Measurements from ENCODE around the gene JAK1.

DNA sequence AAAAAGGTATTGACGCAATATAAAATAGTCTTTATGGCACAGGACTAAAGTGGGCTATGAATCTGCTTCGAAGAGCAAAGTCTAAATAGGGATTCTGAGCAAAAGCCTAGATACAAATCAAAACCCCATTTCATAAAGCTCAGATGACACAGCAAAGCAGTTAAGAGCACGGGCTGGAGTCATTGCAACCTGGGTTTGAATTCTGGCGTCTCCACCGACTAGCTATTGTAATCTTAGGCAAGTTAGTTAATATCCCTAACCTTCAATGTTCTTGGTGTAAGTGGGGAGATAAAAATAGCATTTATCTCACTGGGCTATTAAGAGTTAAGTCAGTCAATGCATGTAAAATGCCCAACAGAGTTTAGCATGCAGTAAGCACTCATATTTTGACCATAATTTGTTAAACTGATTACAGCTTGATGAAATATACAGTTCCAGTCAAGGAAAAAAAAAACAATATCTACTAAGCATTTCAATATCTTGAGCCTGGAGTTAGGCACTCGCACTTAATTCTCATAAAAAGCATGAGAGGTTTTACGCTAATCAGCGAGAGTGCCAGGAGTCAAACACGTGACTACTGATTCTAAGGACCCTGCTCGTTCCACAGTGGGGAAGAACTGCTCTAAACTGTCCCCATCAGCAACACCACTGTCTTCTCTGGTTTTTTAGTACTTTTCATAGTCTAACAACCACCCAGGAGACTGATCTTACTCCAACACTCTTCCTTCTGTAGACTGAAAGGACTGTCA, 75.5 kb downstream of the JAK1 start:
- TF ChIP-seq, protein P1, sequence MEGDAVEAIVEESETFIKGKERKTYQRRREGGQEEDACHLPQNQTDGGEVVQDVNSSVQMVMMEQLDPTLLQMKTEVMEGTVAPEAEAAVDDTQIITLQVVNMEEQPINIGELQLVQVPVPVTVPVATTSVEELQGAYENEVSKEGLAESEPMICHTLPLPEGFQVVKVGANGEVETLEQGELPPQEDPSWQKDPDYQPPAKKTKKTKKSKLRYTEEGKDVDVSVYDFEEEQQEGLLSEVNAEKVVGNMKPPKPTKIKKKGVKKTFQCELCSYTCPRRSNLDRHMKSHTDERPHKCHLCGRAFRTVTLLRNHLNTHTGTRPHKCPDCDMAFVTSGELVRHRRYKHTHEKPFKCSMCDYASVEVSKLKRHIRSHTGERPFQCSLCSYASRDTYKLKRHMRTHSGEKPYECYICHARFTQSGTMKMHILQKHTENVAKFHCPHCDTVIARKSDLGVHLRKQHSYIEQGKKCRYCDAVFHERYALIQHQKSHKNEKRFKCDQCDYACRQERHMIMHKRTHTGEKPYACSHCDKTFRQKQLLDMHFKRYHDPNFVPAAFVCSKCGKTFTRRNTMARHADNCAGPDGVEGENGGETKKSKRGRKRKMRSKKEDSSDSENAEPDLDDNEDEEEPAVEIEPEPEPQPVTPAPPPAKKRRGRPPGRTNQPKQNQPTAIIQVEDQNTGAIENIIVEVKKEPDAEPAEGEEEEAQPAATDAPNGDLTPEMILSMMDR (IDR thresholded peaks at IDR 0.05 in 4 of 5, conservative IDR thresholded peaks at IDR 0.05 in 1 of 5) = no peak
- no peak for TF ChIP-seq POLR2A (IDR thresholded peaks at IDR 0.05)

Measured in gastrocnemius medialis (tissue), 4 donors.